ENCODE measurements around the gene OR14I1.
A peak's percentile ranks its signal among the peaks of the same experiment; 100 is the strongest.

The OR14I1 gene

DNA sequence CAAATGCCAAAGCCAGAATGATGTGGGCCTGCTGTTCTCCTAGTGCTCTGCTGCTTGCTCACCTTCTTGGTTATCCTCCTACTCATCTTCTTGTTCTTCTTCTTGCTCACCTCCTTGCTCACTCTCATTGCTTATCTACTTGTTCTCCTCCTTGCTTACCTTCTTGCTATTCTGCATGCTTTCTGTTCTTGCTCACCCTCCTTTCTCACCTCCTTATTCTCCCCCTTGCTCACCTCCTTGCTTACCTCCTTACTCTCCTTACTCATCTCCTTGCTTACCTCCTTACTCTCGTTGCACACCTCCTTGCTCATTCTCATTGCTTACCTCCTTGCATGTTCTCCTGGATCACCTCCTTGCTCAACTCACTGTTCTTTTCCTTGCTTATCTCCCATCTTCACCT is at the start of gene OR14I1:
TSS of gene OR14I1 (minus strand) at position 53 of the 400 bp plus-strand sequence.
- DNase-seq, result no peak

GRCh38 chr1:248751635-248752034 is 49.1 kb upstream of the OR14I1 start:
- DNase-seq, result no peak

DNA sequence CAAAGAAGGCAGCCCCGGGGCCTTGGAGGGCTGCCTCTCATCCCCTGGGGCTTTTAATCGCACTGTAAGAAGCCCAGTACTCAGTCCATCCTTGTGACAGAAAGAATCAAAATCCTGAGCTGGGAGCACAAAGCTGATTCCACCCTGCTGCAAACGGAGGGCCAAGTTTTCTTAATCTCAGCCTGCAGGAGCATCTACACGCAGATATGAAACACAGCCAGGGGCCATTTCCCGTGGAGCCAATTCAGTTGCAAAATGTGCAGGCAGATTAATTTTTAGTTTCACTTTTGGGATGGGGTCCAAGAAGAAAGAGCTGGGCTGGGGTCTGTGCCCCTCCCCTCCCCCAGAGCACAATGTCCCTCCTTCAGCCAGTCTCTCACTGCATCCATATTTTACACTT is 48.6 kb upstream of the OR14I1 start:
- no peak for DNase-seq

DNA sequence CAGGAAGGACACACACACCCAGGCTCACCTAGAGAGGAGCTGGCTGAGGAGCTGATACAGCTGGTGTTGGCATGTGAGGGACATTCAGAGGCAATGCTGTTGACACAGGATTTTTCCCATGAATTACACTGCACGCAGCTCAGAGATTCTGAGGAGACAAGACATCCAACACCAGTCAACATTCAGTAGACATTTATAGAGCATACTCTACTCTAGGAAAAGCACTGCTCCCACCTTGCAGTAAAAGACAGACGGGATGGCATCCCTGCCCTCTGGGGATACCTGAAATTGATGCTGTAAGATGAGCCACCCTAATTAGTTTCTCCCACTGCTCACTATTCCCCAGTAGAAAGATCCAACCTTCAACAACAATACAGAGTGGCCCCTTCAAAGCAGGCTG is 47.9 kb upstream of the OR14I1 start:
- DNase-seq, result no peak

- no peak for DNase-seq
Measured at GRCh38 chr1:248748211-248748610, 45.6 kb upstream of the OR14I1 start.

GRCh38 chr1:248740876-248741275 is 38.3 kb upstream of the OR14I1 start:
- no peak for DNase-seq

GRCh38 chr1:248739572-248740205 is 37.1 kb upstream of the OR14I1 start:
- no peak for DNase-seq

DNA sequence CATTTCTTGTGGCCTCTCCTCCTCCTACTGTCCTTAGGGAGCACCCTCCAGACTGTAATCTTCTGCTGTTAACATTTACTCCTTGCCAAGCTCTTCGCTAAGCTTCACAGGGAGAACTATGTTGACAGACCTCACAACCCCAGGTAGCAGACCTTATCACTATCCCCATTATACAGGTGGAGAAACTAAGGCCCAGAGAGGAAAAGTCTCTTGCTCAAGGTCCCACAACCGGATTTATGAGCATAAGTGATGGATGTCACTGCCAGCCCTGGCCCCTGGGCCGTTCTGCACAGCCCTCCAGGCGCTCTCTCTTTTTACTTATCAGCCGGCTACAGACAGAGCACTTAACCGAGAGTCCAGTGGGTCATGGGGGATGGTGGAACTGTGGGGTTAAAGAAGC is 34.9 kb upstream of the OR14I1 start:
- no peak for DNase-seq

DNA sequence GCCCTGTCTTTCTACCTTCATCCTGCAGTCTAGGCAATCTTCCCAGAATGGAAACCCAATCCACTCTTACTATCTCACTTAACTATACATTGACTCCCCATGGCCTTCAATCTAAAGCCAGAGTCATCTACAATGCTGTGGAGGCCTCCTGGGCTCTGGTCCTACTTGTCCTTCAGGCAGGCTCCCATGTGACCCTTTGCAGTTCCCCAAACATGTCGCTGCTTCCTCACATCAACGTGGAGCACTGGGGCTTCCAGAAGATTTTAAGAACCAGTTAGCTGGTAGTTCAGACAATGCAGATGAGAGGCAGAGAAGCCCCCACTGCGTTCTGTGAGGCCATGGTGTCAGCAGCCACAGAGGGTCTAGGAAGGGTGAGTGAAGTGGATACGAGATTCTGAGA is 34.4 kb upstream of the OR14I1 start:
- DNase-seq, result no peak

DNA sequence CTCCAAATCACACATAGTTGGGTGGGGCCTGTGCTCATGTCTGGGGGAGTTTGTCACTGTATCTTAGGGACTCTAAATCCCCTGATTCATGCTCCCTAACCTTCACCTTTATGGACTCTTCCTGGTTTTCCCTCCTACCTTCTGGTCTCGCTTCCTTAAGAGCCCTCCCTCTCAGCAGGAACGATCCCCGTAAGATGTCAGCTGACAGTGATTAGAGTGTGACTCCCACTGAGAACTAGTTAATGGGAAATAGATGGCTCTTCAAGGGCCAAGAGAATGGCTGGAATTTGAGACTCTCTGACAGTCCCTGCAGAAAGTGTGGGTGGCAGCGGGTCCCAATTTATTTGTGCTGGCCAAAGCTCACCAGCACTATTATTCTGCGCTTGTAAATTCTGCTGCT is 31.0 kb upstream of the OR14I1 start:
- DNase-seq, result no peak

DNA sequence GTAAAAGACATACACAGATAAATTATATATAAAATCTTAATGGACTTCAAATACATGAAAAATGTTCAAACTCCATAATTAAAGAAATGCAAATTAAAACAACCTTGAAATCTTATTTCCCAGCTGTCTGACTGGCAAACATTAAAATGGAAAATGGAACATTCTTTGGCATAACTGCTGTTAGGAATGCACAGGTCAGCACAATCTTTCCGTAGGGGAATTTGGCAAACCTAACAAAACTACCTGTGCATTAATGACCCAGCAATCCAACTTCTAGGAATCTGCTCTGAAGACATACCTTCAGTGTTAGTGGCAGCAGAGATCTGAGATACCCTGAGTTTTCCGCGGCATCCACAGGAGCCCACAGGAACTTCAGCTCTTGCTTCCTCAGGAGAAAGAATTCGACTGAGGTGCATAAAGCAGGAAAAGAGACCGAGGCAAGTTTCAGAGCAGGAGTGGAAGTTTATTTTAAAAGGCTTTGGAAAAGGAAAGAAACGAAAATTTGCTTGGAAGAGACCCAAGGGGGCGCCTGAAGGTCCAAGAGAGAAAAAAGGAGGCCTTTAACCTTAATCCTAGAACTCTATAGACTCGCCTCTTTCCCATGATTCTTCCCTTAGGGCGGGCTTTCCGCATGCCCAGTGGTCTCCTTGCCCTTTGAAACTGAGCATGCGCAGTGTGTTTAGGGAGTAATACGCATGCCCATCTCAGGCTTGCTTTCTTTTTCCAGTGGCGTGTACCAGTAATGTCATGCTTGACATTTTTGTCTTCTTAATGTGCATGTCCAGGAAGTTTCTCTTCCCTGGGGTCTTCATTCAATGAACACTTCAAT is 28.2 kb upstream of the OR14I1 start:
- DNase-seq, result peak in 2 of 3 experiments; percentile 22 to 60

DNA sequence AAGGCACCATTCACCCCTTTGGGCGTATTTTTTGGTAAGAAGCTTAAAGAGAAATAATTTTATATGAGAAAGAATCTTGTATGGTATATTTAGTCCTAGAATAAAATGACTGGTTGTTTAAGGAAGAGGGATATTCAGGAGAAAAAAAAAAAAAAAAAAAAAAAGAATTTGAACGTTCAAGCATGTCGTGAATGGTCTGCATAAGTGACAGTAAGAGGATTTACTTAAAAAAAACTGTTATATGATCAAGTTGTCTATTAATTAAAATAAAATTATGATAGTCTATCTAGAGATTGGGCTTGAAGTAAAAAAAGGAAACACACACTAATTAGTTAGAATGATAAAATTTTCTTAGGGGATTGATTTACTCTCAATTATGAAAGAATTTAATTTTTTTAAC is 11.7 kb upstream of the OR14I1 start:
- no peak for DNase-seq

GRCh38 chr1:248710305-248710900 is 7.8 kb upstream of the OR14I1 start:
- DNase-seq, result no peak

DNA sequence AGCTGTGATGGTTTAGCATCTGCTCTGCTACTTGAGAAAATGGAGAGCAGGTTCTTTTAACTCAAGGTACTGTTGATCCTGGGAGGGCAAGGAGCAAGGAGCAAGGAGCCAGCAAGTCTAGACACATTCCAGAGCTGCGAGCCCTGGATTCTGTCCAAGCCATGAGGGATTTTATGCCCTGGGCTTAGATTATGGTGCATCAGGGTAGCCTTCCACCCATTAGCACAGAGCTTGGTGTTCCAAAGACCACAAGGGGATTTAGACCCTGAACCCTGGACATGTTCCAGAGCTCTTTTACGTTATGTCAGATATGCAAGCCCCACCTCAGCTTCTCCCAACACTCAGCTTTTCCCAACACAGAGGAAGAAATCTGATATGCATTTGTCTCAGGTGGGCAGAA is 2.0 kb upstream of the OR14I1 start:
- DNase-seq, result no peak

GRCh38 chr1:248703674-248704073 is 1.1 kb upstream of the OR14I1 start:
- DNase-seq, result no peak

- DNase-seq, result no peak
Measured at GRCh38 chr1:248699099-248699498, 3.5 kb downstream of the OR14I1 start.

GRCh38 chr1:248697907-248698306 is 4.7 kb downstream of the OR14I1 start:
- DNase-seq, result no peak

DNA sequence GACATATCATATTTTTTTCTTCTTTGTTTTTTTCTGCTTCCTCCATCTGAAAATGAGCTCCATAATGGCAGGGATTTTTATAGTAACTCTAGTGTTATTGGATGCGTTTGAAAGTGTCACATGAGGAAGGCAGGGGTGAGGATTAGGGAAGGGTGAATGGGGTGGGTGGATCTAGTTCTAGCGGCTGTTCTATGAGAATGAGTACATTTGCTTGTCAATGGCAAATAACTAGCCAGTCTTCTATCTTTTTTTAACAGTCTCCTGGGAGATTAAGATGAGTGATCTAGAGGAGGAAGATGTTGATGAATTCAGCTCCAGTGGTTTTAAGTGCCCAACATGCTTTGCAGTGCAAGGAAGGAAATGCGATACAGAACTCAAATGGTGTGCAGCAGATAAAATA is 5.8 kb downstream of the OR14I1 start:
- no peak for DNase-seq

DNA sequence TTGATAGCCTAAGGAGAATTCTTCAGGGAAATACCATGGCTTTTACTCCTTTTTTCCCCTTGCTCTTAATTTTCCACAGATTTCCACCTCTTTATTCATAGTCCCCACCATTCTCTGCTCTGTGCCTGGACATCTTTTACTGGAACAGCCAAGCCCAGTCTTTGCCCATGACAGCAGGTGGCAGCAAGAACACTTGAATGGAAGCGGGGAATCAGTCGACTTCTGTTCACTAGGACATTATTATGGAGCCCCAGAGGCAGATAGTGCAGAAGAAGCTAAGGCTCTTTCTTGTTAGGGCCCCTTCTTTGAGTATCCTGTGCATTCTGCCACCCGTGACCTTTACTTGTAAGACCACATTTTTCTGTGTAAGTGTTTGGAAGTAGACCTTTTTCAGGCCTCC is 6.3 kb downstream of the OR14I1 start:
- peak in 1 of 3 experiments; percentile 38 for DNase-seq

DNA sequence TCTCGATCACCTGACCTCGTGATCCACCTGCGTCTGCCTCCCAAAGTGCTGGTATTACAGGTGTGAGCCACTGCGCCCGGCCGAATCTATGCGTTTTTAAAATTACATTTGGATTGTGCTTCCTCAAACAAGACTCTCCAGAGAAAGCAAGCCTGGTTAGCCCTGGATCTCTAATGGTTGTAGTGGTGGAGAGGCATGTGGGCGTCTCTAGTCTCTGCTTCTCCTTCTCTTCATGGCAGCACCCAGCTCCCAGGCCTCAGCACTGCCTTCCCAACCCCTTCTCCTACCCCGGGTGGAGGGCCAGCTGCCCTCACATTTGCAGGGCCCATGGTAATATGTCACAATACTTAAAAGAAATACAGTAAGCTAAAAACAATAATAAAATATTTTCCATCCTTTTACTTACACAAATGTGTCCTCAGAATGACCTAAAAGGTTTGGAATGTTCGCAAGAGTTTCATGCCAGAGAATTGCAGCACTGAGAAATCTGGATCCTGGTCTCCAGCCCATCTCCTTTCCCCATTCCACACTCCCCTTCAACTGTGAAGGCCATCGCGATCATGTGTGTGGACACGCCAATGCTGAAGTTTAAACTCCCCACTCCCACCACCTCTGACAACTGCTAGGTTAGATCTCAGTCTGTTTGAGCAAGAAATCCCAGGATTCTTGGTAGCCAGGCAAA is 7.0 kb downstream of the OR14I1 start:
- DNase-seq, result no peak

DNA sequence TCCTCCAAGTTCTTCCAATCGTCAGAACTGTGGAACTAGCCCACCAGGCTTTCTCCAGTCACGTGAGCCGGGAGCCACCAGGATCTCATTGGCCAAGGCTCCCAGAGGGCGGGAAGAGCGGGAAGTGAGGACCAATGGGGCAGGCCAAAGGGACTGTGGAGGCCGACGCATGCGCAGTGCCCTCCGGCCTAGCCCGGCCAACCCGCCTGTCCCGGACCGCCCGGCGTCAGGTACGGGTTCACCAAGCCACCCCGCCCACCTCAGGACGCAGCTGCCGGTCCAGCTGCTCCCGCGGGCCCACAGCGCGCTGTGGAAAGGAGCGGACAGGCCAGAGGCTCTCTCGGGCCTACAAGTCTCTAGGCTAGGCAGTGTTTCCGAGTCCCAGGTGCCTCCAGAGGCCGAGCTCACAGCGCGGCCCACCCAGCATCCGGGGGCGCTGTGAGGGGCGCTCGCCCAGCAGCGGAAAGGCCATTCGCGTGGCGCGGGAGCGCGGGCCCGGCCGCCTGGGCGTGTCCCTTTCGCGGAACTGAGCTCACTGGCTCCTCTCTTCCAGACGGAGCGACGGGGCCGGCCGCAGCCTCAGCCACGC is 10.9 kb downstream of the OR14I1 start:
- no peak for DNase-seq

GRCh38 chr1:248688527-248689298 is 13.9 kb downstream of the OR14I1 start:
- no peak for DNase-seq
